Calu3 (cell line): ENCODE data around the gene UNC45A. TPM values are rescaled to one million over a fixed set of nuclear protein-coding genes. Genes with fewer than 3 reads are reported as not detected.

Experiments
- BruUV-seq: library from RNA; stranded (reverse); fragments of 400-500 nt; replicated peaks from 2 replicates; lab custom pipeline; 2021; lab: Mats Ljungman, UMichigan
- CTCF ChIA-PET: fragments of 300-600 bp; sonication (Branson Sonifier 250); formaldehyde crosslinking; loops from one replicate; lab custom pipeline; 2022; ENCODE audit warnings: antibody characterized with exemption; lab: Charles Lee
- DNase-seq: peaks from one replicate; pipeline ENCODE4 v3.0.0; 2022
- H3K27ac Mint-ChIP-seq: one replicate; pipeline ENCODE4 v1.8.0; 2022; ENCODE audit warnings: mixed read lengths; ENCODE audit not compliant: unreplicated experiment
- H3K27me3 Mint-ChIP-seq: one replicate; pipeline ENCODE4 v1.8.0; 2022; ENCODE audit warnings: mixed read lengths; ENCODE audit not compliant: unreplicated experiment
- H3K36me3 Mint-ChIP-seq: one replicate; pipeline ENCODE4 v1.8.0; 2022; ENCODE audit warnings: mild to moderate bottlenecking, moderate library complexity, mixed read lengths; ENCODE audit not compliant: insufficient read depth, unreplicated experiment
- H3K4me1 Mint-ChIP-seq: one replicate; pipeline ENCODE4 v1.8.0; 2022; ENCODE audit warnings: mild to moderate bottlenecking, low read depth, mixed read lengths; ENCODE audit not compliant: unreplicated experiment
- H3K4me3 Mint-ChIP-seq: one replicate; pipeline ENCODE4 v1.8.0; 2022; ENCODE audit warnings: mild to moderate bottlenecking, low read depth, moderate library complexity, mixed read lengths; ENCODE audit not compliant: unreplicated experiment
- H3K9me3 Mint-ChIP-seq: one replicate; pipeline ENCODE4 v1.8.0; 2022; ENCODE audit warnings: low read depth, mixed read lengths; ENCODE audit not compliant: unreplicated experiment
- CTCF ChIP-seq: fragments of 200-600 bp; IDR thresholded peaks from one replicate; pipeline ENCODE4 v1.8.0; 2022; ENCODE audit warnings: antibody characterized with exemption; ENCODE audit not compliant: unreplicated experiment
- intact Hi-C: fragments of 100-400 bp; cut with micrococcal nuclease; formaldehyde crosslinking; loops from one replicate; pipeline ENCODE4 v1.10.0; 2022; ENCODE audit not compliant: unreplicated experiment
- total RNA-seq: library from RNA; stranded (reverse); gene quantifications from 2 replicates; pipeline ENCODE4 v1.2.3, GENCODE V29; 2022

UNC45A gene
- total RNA-seq, 1 experiment from 2014 or later, result 66.5 TPM

GRCh38 chr15:90948506-90948905 lies 13.4 kb downstream of the UNC45A start:
- H3K36me3 Mint-ChIP-seq, result peaks cover 59% of the 10 kb centered on the region
- CTCF ChIA-PET, result no interaction called here
- H3K9me3 Mint-ChIP-seq, result no peaks in the 10 kb centered on the region
- H3K4me1 Mint-ChIP-seq, result no peaks in the 10 kb centered on the region
- TF ChIP-seq CTCF, result no peak
- intact Hi-C loops, result no loop called here
- no peak for DNase-seq
- H3K27ac Mint-ChIP-seq, result no peak overlapping the region
- no peak overlapping the region for H3K4me3 Mint-ChIP-seq
- BruUV-seq, result no TSS peak
- H3K27me3 Mint-ChIP-seq, result no peaks in the 10 kb centered on the region

GRCh38 chr15:90949979-90950675 lies 15.0 kb downstream of the UNC45A start:
- intact Hi-C loops, result loop anchor here (10.0 kb wide), 1 partner anchor 325 kb away; no protein-coding TSS in a partner anchor
- CTCF ChIA-PET, result interaction anchor here (0.6 to 1.7 kb wide), 2 partner anchors 18 to 28 kb away, joined by 3 to 4 read pairs; partner anchors contain the start of gene HDDC3
- no peak for TF ChIP-seq CTCF

GRCh38 chr15:90950676-90951075 lies 15.6 kb downstream of the UNC45A start:
- Mint-ChIP-seq H3K4me3 (no peak overlapping the region), H3K27me3 (no peaks in the 10 kb centered on the region), H3K36me3 (peaks cover 68% of the 10 kb centered on the region), H3K9me3 (no peaks in the 10 kb centered on the region), H3K27ac (no peak overlapping the region), H3K4me1 (no peaks in the 10 kb centered on the region)
- intact Hi-C loops, result loop anchor here (10.0 kb wide), 1 partner anchor 324 kb away; no protein-coding TSS in a partner anchor
- no peak for TF ChIP-seq CTCF
- CTCF ChIA-PET, result interaction anchor here (1.7 kb wide), 1 partner anchor 18 kb away, joined by 4 read pairs; the partner anchor contains the start of gene HDDC3
- DNase-seq, result no peak
- BruUV-seq, result no TSS peak

More at GRCh38 chr15:90949979-90950675, 15.0 kb downstream of the UNC45A start:
- H3K4me1 Mint-ChIP-seq, result no peaks in the 10 kb centered on the region
- H3K36me3 Mint-ChIP-seq, result peaks cover 62% of the 10 kb centered on the region
- H3K9me3 Mint-ChIP-seq, result no peaks in the 10 kb centered on the region
- no peak overlapping the region for H3K27ac Mint-ChIP-seq
- no peak overlapping the region for H3K4me3 Mint-ChIP-seq
- no TSS peak for BruUV-seq
- H3K27me3 Mint-ChIP-seq, result no peaks in the 10 kb centered on the region
- DNase-seq, result no peak

GRCh38 chr15:90952901-90953677 lies 18.0 kb downstream of the UNC45A start:
- Mint-ChIP-seq H3K4me1 (no peaks in the 10 kb centered on the region), H3K4me3 (peak overlapping the region; percentile 18), H3K27me3 (no peaks in the 10 kb centered on the region), H3K9me3 (no peaks in the 10 kb centered on the region), H3K36me3 (peaks cover 69% of the 10 kb centered on the region), H3K27ac (peak overlapping the region; percentile 78)
- intact Hi-C loops, result loop anchor here (10.0 kb wide), 1 partner anchor 322 kb away; no protein-coding TSS in a partner anchor
- TF ChIP-seq CTCF, result no peak
- DNase-seq, result no peak
- no TSS peak for BruUV-seq
- CTCF ChIA-PET, result interaction anchor here (0.8 kb wide), 1 partner anchor 18 kb away, joined by 3 read pairs; the partner anchor contains the start of gene UNC45A
